D341Med (cell line): Measurements from ENCODE around the gene SLC38A9.
"Not testable (repeated sequence)": the region's sequence is repeated elsewhere in the genome, so short reads cannot be mapped to it uniquely, and the experiment has no call there.

Source experiments
- DNase-seq: peaks from one replicate; pipeline ENCODE4 v3.0.0; 2012; ENCODE audit warnings: low spot score

The SLC38A9 gene

DNA sequence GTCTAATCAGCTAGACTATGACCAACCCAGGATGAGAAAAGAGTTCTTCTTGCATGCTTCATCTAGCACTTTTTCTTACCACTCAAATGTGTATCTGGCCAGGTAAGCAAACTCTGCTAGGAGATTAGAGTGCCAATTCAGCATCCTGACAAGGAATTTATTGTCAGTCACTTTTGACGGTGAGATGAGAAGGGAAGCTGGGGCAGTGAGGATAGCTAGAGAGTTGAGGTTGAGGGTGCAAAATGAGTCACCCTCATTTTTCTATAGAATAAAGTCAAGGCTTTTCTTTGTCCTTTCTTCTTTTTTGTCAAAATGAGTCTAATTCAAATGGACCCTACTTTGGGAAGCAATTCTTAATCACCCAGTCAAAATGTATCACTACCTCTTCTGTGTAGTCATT lies 102.7 kb downstream of the SLC38A9 start:
- DNase-seq: no peak

DNA sequence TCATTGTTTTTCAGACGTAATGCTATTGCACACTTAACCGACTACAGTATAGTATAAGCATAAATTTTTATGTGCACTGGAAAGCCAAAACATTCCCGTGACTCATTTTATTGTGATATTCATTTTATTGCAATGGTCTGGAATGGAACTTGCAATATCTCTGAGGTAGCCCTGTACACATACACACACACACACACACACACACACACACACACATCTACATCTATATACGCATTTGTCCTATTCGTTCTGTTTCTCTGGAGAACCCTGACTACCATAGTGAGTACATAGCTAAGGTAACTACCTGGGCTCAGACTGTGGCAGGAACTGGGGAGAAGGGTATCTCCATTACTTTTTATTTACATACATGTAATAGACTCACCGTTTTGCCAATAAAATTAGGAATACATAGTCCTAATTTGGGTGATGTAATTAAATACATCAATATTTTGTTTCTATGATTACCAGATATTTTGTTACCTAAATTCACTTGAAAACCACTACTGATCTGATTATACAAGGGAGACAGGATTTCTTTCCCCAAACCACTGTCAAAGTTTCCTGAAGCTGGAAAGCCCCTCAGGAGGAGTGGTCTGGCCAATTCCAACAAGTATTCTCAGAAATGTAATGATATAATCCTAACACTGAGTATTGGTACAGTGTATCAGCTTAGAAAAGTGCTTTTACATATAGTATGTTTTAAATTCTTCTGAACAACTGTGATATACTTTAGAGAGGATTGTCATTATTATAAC lies 103.4 kb downstream of the SLC38A9 start:
- DNase-seq: no peak

GRCh38 chr5:55607309-55607708 lies 104.8 kb downstream of the SLC38A9 start:
- DNase-seq: not testable (repeated sequence)

- DNase-seq: no peak
Measured at GRCh38 chr5:55604611-55605067, 107.5 kb downstream of the SLC38A9 start.

DNA sequence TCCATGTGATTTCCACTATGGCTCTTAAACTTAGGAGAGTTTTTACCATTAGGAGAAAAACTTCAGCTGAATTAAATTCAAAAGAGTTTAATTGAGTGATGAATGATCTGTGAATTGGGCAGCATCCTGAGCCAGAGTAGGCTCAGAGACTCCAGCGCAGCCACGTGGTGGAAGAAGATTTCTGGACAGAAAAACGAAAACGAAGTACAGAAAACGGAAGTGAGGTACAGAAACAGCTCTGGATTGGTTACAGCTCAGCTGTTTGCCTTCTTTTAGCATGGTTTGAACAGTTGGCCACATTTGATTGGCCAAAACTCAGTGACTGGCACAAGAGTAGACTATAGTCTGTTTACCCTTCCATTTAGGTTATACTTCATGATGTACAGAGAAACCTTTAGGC lies 108.2 kb downstream of the SLC38A9 start:
- DNase-seq: no peak

GRCh38 chr5:55601628-55602027 lies 110.5 kb downstream of the SLC38A9 start:
- no peak for DNase-seq

DNA sequence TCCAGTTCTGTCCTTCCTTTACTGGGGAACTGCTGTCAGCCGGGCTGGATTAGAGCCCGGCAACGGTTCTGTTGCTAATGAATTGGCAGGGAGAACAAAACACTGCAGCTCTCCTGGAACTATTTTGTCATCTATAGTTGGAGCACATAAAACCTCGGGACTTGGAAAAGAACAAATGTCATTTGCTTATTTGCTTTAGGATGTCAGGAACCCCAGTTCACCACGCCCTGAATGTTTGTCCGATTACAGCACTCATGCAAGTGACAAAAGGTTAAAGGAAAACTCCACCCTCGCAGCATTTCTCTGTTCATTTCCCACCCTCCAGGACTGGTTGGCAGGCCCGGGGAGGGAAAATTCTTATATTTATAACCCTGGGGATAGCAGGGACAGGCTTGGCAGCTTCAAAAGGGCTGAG lies 110.9 kb downstream of the SLC38A9 start:
- no peak for DNase-seq

DNA sequence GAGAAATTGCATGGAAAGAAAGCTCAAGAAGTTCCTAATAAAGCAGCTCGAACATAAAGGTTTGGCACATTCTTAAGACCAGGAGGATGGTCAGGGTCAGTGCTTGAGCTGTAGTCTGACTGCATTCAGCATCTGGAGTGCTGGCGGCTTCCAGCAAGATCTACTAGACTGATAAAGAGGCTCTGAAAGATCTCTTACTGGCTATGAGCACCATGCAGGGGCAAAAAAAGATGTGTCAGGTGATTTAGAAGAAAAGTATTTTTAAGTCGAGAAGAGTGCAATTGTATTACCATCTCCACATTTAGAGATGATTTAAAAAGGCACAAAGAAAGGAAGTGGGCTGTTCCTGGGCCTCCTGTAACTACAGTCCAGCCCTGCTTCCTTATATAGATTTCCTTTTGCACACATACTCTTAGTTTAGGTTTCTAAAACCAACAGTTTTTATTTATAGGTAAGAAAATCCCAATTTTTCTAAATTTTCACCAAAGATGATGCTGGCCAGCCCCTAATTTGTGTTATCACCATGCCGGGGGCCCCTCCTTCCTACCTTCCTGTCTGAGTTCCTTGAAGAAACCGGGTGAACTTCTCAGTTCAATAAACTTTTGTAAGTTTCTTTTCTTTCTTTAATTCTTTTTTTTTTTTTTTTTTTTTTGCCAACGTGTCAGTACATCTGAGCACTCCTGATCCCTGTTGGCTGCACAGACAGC lies 111.5 kb downstream of the SLC38A9 start:
- DNase-seq: no peak

DNA sequence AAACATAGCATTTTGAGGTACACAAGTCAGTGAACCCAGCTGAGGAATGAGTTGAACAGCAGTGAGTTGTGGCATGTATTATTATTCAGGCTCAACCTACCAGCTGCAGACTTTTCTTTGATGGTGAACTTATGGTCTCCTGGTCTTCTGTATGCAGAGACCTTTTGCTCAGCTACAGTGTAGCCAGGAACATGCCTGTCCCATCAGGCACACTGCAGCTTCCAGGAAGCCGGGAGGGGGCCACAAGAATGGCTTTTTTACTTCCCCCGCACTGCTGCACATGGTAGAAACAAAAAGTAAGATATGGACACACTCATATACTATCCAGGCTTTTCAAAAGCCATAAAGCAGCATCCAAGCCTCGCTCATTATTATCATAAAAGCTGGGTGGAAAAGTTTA lies 112.0 kb downstream of the SLC38A9 start:
- DNase-seq: no peak

- DNase-seq: no peak
Measured at GRCh38 chr5:55599148-55600050, 112.7 kb downstream of the SLC38A9 start.

DNA sequence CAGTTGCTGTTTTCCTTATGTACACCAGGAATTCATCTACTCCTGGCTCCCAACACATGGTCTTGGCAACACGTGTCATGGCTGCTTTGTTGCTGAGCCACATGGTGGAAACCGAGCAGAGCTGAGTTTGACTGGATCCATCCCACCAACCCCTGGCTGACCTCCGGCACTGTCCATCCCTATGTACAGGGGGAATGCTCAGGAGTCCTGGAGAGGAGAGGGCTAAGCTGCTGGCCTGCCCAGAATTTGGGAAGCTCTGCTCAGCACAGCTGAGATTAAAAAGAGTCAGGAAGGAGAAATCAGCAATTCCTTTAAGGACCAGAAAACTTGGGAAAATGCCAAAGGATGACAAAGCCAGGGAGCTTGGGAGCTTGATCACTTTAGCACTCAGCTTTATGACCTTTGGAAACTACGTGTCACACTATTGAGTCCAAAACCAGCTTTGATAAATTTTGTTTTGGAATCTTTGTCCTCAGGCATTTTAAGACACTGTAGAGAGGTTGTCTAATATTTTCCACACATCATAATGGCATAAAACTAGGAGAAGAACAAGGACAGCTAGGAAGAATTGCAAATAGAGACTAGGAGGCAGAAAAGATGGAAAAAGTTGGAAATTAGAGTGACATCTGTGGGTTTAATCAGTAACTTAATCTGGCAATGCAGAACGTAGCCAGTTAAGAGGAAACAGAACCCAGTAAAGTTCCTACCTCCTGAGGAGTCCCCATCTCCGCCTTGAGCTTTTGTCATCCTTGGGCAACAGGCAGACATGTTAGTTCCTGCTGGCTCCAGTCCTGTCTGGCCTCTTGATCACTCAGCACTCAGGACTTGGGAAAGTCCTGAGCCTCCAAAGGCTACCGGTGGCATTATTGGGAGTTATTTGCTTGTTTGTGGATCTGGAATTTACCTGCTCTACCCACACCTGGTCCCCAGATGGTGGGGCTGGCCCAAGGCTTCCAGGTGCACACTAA lies 114.8 kb downstream of the SLC38A9 start:
- DNase-seq: no peak

- no peak for DNase-seq
Measured at GRCh38 chr5:55594671-55595070, 117.5 kb downstream of the SLC38A9 start.

- DNase-seq: peak; percentile 36
Measured at GRCh38 chr5:55593115-55593472, 119.0 kb downstream of the SLC38A9 start.

DNA sequence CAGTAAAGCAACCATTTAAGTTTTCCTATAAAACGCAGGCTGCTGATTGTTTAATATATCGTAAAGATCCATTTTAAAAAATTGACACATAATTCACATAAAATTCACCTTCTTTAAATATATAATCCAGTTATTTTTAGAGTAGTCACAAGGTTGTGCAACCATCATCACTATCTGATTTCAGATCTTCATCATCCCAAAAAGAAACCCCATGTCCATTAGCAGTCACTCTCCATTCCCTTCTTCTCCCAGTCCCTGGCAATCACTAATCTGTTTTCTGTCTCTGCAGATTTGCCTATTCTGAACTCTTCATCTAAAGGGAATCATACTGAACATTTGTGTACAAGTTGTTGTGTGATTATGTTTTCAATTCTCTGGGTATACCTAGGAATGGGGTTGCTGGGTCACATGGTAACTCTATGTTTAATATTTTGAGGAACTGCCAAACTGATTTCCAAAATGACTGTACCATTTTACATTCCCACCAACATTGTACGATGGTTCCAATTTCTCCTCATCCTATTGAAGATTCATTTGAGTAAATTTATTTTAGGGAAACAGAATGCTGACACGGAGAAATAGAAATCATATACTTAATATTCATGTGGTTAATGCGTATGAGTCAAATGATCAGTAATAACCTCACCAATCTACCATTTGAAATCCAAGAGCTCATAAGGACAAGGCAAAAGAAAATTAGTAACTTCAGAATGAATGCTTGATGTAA lies 119.6 kb downstream of the SLC38A9 start:
- DNase-seq: no peak

DNA sequence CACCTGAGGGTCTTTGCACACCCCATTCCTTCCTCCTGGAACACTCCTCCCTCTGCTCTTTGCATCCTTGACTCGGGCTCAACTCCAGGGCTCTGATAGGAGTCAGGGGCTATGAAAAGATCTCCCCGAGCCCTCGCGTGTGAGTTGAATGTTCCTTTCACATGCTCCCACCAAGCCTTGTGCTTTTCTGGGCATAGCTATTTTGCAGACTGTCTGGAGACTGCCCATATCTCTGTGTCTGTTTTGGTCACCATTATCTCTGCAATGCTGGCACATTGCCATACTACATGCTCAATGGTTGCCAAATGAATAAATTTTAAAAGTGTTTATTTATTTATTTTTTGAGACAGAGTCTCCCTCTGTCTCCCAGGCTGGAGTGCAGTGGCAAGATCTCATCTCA lies 120.4 kb downstream of the SLC38A9 start:
- no peak for DNase-seq

DNA sequence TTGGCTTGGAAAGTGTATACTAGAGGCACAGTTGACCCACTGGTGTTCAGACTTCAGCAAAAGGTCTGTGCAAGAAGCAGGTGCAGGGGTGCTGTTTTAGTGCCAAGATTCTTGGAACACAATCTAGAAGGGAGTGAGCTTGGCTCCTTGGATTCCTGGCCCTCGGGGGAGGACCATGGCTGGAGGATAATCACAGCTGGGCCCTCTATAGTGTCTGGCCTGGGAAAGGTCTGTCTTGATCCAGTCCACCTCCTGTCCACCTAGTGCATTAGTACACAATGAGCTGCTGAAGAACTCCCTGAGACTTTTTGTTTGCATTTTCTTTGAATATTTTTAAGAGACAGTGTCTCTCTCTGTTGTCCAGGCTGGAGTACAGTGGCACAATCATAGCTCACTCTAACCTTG lies 126.9 kb downstream of the SLC38A9 start:
- no peak for DNase-seq

- DNase-seq: no peak
Measured at GRCh38 chr5:55584398-55585205, 127.5 kb downstream of the SLC38A9 start.

GRCh38 chr5:55583578-55583977 lies 128.5 kb downstream of the SLC38A9 start:
- no peak for DNase-seq

DNA sequence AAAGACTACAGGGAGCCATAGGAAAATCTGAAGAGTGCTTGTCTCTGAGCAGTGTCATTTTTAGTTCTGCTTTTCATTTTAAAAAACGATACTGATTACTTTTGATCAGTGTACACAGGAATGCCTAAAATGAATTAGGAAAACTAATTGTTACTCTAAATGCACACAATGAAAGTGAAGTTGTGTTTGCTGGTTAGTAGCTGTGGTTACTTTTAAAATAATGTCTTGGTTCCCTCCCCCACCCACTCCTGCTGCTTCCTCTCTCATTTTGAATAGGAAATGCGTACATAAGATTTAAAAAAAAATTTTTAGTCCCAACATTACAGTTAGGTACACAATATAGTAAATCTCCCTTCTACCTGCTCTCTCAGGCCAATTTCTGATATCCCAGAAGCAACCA lies 129.9 kb downstream of the SLC38A9 start:
- DNase-seq: no peak

- DNase-seq: no peak
Measured at GRCh38 chr5:55580042-55580441, 132.1 kb downstream of the SLC38A9 start.
